Thyroid gland (tissue), 4 donors: Measurements from ENCODE around the gene MTHFD1L.

Source experiments
- POLR2A ChIP-seq, 2 donors: fragments of 450-650 bp; IDR thresholded peaks; one replicate each; pipeline ENCODE4 v1.6.1; 2017; ENCODE audit warnings: antibody characterized with exemption in 2 of 2, mild to moderate bottlenecking in 2 of 2, moderate library complexity in 1 of 2
- TF ChIP-seq, protein P1 (sequence below), 6 experiments: fragments of 200-600 bp in 3 of 6; fragments of 450-650 bp in 3 of 6; sonication (generic) in 3 of 6; IDR thresholded peaks; one replicate each; pipeline ENCODE4 v1.5.1; 2016 to 2019; ENCODE audit warnings: antibody characterized with exemption in 6 of 6, mild to moderate bottlenecking in 2 of 6, inconsistent platforms in 1 of 6, moderate library complexity in 1 of 6

DNA sequence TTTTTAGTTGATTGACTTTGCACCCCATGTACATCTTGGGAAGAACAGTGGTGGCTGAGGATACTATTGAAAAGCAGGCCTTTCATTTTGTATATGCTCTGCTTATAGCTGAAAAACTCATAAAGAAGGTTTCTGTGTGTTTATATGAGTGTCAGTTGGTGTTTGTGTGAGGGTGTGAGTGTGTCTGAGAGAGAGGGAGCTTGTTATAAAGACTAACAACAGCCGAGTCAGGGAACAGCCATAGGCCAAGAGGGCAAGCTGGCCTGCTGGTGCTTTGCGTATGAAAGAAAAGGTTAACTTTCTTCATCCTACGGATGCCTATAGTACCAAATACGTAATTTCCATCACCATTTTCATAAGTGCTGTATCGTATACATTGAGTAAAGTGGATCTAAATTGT, 88.3 kb downstream of the MTHFD1L start:
- TF ChIP-seq, protein P1, sequence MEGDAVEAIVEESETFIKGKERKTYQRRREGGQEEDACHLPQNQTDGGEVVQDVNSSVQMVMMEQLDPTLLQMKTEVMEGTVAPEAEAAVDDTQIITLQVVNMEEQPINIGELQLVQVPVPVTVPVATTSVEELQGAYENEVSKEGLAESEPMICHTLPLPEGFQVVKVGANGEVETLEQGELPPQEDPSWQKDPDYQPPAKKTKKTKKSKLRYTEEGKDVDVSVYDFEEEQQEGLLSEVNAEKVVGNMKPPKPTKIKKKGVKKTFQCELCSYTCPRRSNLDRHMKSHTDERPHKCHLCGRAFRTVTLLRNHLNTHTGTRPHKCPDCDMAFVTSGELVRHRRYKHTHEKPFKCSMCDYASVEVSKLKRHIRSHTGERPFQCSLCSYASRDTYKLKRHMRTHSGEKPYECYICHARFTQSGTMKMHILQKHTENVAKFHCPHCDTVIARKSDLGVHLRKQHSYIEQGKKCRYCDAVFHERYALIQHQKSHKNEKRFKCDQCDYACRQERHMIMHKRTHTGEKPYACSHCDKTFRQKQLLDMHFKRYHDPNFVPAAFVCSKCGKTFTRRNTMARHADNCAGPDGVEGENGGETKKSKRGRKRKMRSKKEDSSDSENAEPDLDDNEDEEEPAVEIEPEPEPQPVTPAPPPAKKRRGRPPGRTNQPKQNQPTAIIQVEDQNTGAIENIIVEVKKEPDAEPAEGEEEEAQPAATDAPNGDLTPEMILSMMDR (IDR thresholded peaks at IDR 0.05): no peak
- no peak for TF ChIP-seq POLR2A (IDR thresholded peaks at IDR 0.05)
